ENCODE data around the gene RUNX1.

The RUNX1 gene

GRCh38 chr21:35046880-35047229 is 2.2 kb downstream of the RUNX1 start:
- no peak for TF ChIP-seq CTCF (IDR thresholded peaks at IDR 0.05)
- Histone ChIP-seq H3K4me3 (ENCODE audit: low read depth in 1 of 2, low read length in 1 of 2) (peak overlapping the region; percentile 74 to 83), H3K9me3 (no peaks in the 10 kb centered on the region), H3K27ac (peak overlapping the region; percentile 94), H3K36me3 (no peaks in the 10 kb centered on the region), H3K4me1 (ENCODE audit: control insufficient read depth in 1 of 2, insufficient read depth in 1 of 2, low read depth in 1 of 2, low read length in 1 of 2) (peaks cover 74 to 85% of the 10 kb centered on the region in 2 experiments), H3K27me3 (no peaks in the 10 kb centered on the region)

DNA sequence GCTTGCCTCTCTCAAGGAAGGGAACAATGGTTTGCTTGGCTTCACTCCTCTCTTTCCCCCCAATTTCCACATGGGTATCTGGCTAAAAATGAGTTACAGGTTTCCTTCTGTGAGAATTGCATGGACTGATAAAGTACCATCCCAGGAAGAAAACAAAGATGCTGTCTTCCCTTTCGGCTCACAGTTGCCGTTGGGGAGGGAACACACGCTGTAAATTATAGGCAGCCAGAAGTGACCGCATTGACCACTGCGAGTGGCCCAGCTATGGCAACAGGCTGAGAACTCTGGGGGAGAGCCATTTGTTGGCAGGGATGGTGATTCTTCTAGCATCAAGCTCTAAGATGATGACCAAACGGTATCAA is 2.9 kb downstream of the RUNX1 start:
- H3K4me1 ChIP-seq (ENCODE audit: control insufficient read depth in 1 of 2, insufficient read depth in 1 of 2, low read depth in 1 of 2, low read length in 1 of 2), result peaks cover 68 to 83% of the 10 kb centered on the region in 2 experiments
- H3K9me3 ChIP-seq, result no peaks in the 10 kb centered on the region
- no peak for TF ChIP-seq CTCF (IDR thresholded peaks at IDR 0.05)
- peak overlapping the region; percentile 94 for H3K27ac ChIP-seq
- no peaks in the 10 kb centered on the region for H3K27me3 ChIP-seq
- H3K4me3 ChIP-seq (ENCODE audit: low read depth in 1 of 2, low read length in 1 of 2), result peak overlapping the region; percentile 74 to 83
- H3K36me3 ChIP-seq, result no peaks in the 10 kb centered on the region

DNA sequence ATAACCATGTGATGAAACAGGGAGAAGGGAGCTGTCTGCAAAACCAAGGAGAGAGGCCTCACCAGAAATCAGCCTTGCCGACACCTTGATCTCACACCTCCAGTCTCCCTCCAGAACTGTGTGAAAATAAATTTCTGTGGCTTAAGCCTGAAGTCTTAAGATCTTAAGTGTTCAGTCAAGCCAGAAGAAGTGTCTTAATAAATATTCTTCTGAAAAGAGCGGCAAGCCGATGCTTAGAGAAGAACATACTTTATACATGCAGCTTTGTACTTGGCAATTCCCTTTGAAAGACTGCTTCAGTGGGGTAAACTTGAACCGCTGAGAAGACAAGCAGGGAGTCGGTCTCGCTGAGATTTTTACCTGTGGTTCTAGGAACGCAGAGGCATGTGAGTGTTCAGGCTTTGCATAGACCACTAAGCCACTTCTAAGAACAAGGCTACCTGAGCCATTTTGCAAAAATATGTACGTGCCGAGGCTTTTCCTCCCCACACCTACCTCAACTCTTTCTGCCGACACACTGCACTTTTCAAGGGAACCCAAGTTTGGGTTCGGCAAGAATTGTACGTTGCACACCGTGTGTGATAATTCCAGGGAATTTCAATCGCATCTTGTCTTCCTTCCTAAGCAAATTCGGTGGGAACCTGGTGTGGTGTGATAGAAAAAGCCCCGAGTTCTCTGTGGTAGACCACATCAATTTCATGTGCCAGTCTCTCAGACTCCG is 3.4 kb downstream of the RUNX1 start:
- Histone ChIP-seq H3K27ac (peak overlapping the region; percentile 94), H3K36me3 (no peaks in the 10 kb centered on the region), H3K27me3 (no peaks in the 10 kb centered on the region), H3K4me1 (ENCODE audit: control insufficient read depth in 1 of 2, insufficient read depth in 1 of 2, low read depth in 1 of 2, low read length in 1 of 2) (peaks cover 68 to 83% of the 10 kb centered on the region in 2 experiments), H3K9me3 (no peaks in the 10 kb centered on the region), H3K4me3 (ENCODE audit: low read depth in 1 of 2, low read length in 1 of 2) (peak overlapping the region; percentile 74 to 83)
- no peak for TF ChIP-seq CTCF (IDR thresholded peaks at IDR 0.05)

- Histone ChIP-seq H3K36me3 (no peaks in the 10 kb centered on the region), H3K4me3 (ENCODE audit: low read depth in 1 of 2, low read length in 1 of 2) (peak overlapping the region in 1 of 2 experiments; percentile 74), H3K4me1 (ENCODE audit: control insufficient read depth in 1 of 2, insufficient read depth in 1 of 2, low read depth in 1 of 2, low read length in 1 of 2) (peaks cover 68 to 83% of the 10 kb centered on the region in 2 experiments)
Measured at GRCh38 chr21:35044770-35045541, 4.1 kb downstream of the RUNX1 start.

DNA sequence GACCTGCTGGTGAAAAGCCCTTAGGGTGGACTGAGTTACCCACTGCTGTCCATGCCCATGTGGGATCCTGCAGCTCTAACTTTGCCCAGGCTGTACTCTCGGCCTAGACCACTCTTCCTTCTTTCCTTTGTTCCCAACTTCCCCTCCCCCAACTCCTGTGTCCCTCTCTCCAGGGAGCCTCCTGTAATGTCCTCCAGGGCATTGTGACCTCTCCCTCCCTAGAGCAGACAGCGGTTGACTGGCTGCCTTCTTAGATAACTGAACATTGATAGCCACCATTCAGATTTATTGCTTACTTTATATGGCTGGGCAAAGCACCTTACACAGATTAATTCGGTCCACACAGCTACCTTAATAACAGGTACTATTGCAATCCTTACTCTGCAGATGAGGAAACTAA is 5.0 kb downstream of the RUNX1 start:
- no peak for TF ChIP-seq CTCF (IDR thresholded peaks at IDR 0.05)
- H3K4me3 ChIP-seq (ENCODE audit: low read depth in 1 of 2, low read length in 1 of 2), result no peak overlapping the region
- H3K4me1 ChIP-seq (ENCODE audit: control insufficient read depth in 1 of 2, insufficient read depth in 1 of 2, low read depth in 1 of 2, low read length in 1 of 2), result peaks cover 67 to 81% of the 10 kb centered on the region in 2 experiments
- H3K27ac ChIP-seq, result peak overlapping the region; percentile 94
- no peaks in the 10 kb centered on the region for H3K36me3 ChIP-seq
- no peaks in the 10 kb centered on the region for H3K27me3 ChIP-seq
- H3K9me3 ChIP-seq, result no peaks in the 10 kb centered on the region

More at GRCh38 chr21:35044770-35045541, 4.1 kb downstream of the RUNX1 start:
- Histone ChIP-seq H3K9me3 (no peaks in the 10 kb centered on the region), H3K27ac (peak overlapping the region; percentile 94), H3K27me3 (no peaks in the 10 kb centered on the region)
- TF ChIP-seq CTCF (IDR thresholded peaks at IDR 0.05), result no peak
